ENCODE measurements around the gene NR4A2.

DNA sequence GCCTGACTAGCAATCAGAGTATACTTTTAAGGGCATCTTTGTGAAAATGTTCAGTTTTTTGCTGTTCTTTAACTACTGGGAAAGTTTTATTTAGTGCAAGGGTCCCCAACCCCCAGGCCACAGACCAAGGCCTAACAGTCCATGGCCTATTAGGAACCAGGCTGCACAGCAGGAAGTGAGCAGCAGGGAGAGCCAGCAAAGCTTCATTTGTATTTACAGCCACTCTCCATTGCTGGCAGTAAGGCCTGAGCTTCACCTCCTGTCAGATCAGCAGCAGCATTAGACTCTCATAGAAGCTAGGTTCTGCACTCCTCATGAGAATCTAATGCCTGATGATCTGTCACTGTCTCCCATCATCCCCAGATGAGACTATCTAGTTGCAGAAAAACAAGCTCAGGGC lies 17.1 kb upstream of the NR4A2 start:
- TF ChIP-seq POLR2A (IDR thresholded peaks at IDR 0.05; ENCODE audit: low read length) (no peak), GATA1 (IDR thresholded peaks at IDR 0.05; ENCODE audit: low read depth, low read length) (no peak)

Measured in erythroblast (primary cell).